Measurements from ENCODE around the gene HABP2.

HABP2 gene

DNA sequence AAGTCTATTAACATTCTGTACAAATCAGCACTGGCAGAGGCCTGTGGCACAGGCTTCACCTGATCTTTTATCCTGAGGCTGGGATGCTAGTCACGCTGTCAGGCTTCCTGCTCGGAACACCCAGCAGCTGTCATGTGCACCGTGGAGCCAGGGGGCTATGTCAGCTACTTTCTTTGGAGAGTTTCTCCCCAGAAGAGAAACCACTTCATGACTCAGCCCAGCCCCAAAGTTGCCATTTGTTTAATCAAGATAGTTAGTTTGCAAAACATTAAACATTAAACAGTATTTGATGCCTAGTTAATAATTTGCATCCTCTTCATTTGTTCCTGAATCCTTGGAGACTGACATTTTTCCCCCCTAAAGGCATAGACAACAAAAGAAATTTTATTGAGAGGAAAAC lies at the start of gene HABP2:
TSS of gene HABP2 (plus strand) at position 353 of the 400 bp plus-strand sequence. CDS start 69 bp downstream, outside the sequence.
- no peak for DNase-seq

DNA sequence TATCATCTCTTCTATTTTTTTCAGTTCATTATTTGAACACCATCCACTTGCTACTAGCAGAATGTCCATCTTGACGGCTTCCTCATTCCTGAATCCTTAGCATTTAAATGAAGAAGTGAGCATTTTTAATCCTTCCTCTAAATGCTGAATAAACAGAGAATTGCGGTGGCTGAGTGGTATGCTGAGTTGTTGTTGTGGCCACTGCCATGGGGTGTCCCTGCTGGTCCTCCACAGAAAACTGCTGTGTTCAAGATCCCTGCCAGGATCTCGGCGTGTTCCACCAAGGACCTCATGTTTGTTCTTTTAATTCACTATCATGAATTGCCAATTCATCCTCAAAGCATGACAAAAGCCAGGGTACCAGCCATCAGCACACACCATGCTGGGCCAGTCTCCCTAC lies 48.9 kb upstream of the HABP2 start:
- DNase-seq: no peak

DNA sequence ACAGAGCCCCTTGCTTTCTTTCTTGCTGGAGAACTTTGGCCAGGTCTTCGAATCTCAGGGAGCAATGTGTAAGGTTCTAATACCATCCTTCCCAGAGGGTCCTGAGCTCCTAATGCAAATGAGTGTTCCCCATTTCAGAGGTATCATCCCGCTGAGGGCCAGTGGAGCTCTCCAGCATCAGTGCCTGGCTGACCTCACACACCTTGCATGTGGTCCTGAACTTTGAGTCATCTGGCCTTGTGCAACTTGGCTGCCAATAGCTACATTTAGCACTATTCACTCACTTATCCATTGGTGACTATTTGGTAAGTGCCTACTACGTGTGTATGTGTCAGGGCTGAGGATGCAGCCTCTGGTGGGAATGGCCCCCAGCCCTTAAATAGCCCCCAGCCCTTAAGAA lies 48.4 kb upstream of the HABP2 start:
- no peak for DNase-seq

DNA sequence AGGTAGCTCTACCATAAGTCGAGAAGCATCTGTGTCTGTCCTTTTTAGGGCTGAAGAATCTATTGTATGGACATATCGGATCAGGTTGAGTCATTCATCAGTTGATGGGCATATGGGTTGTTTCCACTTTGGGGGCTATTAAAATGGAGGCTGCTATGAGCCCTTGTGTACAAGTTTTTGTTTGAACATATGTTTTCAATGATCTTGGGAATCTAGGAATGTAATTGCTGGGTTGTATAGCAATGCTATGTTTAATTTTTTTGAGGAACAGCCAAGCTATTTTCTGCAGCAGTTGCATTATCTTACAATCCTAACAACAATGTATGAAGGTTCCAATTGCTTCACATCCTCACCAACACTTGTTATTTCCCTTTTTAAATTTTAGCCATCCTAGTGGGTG lies 46.4 kb upstream of the HABP2 start:
- DNase-seq: no peak

DNA sequence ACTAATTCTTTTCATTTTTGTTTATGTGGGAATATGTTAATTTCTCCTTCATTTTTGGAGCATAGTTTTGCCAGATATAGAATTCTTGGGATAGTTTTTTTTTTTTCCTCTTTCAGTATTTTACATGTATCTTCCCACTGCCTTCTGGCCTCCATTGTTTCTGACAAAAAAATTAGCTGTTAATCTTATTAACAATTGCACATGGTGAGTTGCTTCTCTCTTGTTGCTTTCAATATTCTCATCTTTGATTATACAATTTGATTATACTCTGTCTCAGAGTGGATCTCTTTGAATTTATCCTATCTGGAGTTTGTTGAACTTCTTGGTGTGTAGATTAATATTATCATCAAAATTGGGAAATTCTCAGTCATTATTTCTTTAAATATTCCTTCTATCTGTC lies 41.4 kb upstream of the HABP2 start:
- no peak for DNase-seq

DNA sequence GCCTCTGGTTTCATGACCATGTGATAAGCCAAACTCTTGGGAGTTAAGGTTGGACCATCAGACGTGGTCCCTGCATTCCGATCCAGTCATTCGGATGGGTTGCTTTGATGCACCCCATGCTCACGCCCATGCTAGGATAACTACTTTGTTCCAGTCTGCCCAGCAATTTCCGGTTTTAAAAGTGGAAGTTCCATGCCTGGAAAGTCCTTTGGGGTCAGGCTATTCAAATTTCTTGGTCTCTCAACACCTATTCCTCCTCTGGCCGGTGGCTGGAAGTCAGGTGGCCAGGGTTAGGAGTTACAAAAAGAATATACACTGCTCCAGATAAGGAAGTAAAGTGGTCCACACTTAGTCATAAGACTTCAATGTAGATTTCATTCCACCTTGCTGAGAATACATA lies 37.7 kb upstream of the HABP2 start:
- no peak for DNase-seq

DNA sequence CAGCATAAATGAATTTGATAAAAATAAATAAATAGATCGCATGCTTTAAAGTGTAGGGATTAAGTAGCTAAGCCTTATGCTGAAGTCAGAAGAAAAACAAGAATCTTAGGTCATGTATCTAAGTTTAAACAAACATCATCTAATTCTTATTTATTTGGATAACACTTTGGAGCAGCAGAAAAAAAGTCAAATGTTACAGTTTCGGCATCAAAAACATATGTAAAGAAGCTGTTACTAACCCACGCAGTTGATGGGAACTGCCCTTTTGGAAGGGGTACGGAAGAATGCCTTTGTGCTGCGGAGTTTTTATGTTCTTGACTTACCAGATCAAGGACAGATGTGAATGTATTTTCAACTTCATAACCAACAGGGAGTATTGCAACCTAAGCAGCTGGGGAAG lies 37.3 kb upstream of the HABP2 start:
- DNase-seq: no peak

DNA sequence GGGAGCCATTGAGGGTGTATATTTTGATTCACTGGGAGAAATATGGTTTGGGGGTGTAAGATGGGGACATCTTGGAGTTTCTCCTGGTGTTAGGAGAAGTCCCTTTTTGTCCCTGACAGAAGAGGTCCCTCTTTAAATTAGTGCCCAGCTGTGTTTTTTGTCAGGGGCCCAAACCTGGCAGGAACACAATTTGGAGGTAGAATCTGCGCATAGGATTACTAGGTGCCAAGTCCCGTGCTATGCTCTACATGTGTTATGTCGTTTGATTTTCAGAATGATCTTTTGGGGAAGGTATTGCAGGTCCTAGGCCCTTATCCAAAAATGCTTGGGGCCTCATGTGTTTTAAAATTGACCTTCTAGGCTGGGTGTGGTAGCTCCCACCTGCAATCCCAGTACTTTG lies 36.8 kb upstream of the HABP2 start:
- DNase-seq: no peak

DNA sequence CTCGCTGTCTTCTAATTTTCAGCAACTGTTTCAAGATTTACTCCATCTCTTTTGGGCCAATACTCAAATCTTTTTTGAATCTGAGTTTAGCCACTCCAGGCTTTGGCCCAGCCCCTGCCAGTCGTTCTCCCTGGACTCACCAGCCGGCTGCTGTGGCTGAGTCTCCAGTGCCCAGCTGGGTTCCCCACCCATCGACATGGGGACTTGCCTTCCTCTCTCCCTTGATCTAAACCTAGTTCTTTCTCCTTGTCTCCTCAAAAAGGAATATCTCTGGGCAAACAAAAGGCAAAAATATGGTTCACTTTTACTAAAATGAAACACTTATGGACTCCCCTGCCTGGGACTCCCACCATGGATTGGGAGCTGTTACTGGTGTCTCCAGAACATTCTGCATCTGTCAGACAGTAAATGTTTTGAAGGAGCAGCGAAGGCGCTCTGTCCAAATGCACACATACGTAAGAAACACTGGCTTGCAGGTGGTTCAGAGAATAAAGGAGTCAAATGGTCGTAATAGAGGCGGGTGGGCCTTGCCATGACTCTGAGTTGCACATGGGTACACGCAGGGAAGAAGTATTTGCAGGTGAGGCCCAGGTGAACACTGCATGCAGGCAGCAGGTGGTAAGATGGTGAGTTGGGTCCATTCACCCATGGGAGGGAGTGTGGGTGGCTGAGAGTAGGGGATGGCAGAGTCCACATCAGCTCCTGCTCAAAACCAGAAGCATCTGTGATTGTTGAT lies 35.5 kb upstream of the HABP2 start:
- no peak for DNase-seq

DNA sequence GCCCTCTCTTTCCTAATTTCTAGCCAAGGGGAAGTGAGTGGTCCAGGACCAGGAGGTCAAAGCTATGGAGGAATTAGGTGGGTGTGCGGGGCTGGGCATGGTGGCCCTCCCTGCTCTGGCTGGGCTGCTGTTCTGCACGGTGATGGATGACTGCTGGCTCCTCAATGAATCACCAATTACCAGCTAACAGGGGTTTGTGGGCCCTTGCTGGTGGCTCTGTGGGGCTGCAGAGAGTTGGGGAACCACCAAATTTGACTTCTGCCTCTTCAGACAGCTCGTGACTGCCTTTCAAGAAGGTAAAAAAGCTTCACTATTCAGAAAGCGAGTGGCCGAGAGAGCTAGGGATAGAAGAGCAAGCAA lies 35.0 kb upstream of the HABP2 start:
- DNase-seq: no peak

DNA sequence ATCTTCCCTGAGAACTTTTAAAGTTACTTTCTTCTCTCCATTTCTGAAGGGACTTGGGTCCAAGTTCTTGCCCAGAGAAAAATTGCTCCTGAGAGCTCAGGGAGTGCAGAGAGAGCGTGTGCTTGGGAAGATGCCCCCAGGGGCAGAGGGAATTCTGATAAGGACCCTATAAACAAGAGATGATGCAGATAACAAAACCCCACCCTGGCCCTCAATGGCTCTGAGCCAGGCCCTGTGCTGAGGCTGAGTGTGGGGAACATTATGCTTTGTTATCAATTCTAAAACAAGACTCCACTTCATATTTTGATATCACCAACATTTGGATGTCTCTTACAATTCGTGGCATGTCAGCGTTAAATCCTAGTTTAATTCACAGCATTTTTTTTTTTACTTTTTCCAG lies 34.4 kb upstream of the HABP2 start:
- DNase-seq: no peak

DNA sequence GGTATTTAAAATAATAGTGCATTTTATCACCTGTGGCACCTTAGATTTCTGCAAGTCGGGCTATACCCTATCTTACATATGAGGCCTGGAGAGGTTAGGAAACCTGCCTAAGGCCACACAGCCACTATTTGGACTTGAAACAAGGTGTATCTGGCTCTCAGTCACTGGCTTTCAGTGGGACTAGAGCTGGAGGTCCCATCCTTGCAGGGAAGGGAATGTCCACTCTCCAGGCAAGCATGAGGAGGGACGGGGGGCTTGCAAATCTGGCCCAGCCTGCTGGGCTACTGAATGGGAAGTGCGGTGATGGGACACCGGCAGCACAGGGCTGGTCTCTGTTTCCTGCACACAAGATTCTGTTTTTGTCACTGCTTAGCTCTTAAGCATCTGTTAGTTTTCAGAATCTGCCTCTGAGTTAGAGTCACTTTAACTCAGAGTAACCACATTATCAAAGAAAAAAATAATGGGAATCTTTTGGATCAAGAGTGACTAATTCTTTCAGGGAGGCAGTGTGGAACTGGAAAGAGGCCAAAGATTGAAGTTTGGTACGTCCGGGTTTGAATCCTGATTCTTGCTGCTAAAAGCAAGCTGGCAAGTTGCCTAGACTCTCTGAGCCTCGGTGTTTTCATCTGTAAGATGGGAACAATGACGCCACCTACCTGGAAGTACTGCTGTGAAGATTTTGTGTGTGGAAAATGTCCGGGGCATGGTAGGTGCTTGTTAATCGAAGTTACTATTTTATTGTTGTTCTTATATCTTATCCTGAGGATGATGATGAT lies 33.8 kb upstream of the HABP2 start:
- DNase-seq: no peak

DNA sequence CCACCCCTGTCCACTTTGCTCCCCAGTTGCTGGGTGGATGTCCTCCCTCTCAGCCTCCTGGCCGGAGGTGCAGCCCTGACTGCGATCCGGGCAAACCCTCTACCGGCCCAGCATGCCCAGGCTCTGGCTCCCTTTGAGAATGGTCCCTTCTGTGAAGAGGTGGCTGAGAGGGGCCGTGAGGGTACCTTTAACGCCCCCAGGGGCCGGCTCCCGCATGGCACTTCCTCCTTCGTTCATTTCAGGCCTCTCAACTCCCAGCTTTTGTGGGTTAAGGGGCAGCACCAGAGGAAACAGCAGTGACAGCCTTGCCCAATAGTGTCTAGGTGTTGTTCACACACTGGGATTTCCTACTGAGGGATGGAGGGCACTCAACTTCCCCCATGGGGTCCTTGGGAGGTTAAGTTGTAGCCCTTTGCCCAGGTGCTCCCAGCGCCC lies 33.2 kb upstream of the HABP2 start:
- DNase-seq: no peak

DNA sequence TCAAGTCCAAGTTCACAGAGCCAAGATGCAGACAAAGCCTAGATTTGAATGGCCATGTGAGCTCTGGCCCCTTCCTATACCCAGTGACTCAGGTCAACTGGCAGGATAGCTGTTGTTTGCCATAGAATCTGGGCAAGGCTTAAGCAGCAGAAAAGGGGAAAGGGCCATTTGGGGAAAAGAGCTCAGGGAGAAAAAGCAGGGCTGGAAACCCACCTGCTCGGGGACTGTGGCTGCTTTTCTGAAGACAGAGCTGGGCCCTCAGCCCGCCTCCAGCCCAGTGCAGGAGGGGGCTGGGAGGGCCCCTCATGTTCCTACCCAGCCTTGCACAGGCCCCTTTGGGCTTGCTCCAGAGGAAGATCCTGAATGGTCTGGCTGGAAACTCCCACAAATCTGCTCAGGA lies 32.6 kb upstream of the HABP2 start:
- no peak for DNase-seq

DNA sequence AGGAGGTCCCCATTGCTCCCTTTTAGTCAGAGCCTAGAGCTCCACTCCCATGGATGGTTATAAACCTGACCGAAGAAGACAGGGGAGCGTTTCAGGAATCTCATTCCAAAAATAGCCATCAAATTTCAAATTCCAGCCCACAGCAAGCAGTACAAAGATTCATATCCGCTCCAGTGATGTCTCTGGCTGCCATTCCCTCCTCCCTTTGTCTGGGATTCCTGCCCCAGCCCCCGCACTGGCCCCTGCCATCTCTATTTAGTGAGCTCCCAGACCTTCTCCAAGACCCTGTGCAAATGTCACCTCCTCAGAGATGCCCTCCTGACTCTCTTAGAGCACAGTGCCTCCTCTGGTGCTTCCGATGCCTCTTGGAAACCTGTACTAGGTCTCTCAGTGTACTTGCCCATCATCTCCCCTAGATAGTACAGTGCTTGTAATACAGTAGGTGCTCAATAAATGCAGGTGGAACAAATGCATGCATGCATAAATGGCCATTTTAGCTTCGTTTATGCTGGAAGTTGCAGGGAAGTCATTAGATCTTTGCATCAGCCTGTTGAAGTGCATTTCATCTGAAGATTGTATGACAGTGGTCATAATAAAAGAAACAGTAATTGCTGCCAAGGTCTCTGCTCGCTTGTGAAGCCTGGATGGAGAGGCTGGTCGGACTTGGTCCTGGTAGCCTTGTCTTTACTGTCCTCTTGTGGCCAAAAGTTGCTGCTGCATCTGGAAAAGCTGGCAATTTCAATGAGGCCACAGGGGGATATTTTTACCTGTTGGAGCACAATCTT lies 32.0 kb upstream of the HABP2 start:
- DNase-seq: peak; percentile 84

DNA sequence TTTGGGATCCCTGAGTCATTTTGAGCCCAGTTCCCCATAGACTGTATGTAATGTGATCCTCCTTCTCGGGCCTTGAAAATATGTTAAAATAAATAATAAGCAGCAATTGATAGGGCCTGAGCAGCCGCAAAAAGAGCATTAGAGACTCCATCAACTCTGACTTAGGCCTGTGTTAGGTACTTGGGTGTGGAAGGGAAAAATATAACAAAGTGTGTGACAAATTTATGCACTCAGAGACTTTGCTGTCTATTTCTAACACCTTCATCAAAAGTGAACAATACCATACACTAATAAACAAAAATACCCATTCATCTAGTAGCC lies 31.4 kb upstream of the HABP2 start:
- DNase-seq: no peak

DNA sequence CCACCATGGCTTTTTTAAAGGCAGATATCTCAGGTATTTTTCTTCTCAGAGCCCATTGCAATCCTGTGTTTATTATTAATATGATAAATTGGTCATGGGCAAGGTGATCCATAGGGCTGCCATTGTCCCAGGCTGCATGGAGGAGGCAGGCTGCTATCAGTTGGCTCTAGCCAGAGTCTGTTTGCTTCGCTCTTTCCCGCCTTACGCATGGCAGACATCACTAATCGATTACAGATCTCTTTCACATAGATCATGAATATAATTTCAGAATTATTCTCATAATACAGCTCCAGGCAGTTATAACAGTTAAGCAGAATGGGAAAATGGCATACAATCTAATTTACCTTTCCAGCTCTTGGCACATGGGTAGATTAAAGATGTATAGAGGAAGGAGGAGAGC lies 30.4 kb upstream of the HABP2 start:
- no peak for DNase-seq

DNA sequence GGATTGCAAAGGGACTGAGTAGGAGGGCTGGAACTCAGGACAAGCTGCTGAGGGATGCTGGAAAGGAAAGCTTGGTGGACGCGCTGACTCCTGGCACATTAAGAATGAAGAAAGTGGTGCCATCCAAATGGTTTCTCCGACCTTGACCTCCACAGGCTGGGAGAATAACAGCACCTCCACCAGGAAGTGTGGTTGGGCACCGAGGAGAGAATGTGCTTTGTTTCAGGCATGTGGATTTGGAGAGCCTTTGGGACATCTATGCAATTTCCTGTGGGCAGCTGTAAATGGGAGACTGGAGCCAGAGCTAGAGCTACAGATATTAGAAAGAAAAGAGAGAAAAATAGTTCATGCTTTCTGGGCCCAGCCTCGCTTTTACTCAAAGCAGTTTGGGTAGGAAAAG lies 29.8 kb upstream of the HABP2 start:
- DNase-seq: no peak

DNA sequence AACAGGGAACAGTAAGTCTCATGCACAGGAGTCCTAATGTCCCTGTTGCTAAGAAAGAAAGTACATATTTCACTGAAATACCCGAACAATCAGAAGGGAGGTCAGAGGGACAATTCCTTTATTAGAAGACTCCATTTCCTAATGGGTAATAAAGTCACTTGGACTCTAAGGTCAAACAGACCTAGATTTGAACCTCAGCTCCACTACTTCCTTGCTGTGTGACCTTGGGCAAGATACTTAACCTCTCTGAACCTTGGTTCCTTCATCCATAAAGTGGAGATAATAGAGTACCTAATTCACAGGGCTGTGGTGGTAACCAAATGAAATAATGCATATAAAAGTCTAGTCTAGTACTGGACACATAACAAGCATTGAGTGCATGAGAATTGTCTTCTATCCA lies 29.2 kb upstream of the HABP2 start:
- no peak for DNase-seq

DNA sequence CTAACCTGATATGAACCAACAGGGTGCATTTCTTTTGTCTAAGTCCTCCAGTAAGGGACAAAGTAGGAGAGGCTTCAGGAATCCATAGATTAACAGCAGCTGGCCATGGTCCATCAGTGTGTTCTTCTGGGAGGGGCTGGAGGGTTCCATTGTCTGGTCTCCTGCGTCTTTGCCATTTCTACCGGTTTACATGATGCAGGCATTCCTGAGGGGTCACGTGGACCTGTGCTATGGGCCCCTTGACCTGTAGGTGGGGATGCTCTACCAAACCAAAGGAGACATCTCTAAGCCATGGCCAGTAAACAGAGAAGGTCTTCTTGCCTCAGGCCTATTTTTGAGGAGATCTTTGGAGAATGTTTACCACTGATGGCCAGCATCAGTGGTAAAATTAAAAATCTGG lies 28.7 kb upstream of the HABP2 start:
- peak; percentile 16 for DNase-seq

DNA sequence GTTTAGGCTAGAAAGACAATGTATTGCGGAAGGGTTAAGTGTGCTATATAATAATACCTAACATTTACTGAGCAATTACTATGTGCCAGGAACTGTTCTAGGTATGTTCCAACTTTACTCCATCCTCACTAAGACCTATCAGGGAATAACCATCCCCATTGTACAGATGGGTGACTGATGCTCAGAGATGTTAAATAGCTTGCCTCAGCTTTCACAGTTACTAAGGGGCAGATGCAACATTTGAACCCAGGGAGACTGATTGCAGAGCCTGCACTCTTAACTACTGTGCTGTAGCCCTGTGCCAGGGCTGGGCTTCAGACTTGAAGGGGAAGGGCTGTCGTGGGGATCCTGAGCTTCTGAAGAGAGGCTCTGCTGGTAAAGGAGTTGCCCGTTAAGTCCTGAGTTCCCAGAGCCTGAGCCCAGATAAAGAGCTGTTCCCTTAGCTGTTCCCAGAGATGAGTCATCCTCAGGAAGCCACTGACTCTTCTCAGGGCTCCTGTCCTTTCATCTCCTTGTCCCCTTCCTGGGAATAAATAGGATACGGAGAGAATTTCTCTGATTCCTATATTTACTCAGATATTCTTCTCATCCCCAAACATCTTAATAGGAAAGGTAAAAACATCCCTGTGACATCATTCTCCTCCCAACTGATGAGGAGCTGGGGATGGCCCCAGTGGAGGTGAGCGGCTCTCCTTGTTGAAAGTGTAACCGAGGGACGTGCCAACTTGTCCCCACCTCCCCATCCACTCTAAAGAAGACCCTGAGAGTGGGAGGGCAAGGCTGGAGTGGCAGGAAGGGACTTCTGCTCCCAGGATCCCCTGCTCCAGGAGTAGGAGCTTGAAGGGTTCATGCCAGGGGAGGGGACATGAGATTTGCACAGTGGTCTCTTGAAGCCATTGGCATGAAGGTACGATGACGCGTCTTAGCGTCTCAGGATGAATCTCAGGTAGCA lies 28.0 kb upstream of the HABP2 start:
- peak; percentile 14 for DNase-seq

DNA sequence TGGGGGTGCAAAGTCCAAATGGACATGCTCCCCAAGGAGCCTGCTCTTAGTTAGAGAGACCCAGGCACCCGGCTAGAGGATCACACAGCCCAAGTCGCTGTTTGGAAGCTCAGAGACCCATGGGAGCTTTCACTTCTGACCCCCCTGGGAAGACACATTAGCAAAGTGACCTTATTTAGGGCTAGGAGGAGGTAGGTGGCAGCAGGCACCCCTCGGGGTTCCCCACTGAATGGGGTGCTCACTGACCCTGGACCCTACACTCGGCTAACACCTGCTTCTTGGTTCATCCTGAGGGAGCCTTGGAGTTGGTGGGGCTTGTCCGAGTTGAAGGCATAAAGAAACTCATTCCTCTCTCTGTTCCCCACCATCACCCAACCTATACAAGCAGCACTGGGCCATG lies 27.1 kb upstream of the HABP2 start:
- peak; percentile 4 for DNase-seq

Measured in right hindlimb (tissue), 1 donor.